Measurements from ENCODE around the gene LRBA.
"Not testable (repeated sequence)": the region's sequence is repeated elsewhere in the genome, so short reads cannot be mapped to it uniquely, and the experiment has no call there.

The LRBA gene

DNA sequence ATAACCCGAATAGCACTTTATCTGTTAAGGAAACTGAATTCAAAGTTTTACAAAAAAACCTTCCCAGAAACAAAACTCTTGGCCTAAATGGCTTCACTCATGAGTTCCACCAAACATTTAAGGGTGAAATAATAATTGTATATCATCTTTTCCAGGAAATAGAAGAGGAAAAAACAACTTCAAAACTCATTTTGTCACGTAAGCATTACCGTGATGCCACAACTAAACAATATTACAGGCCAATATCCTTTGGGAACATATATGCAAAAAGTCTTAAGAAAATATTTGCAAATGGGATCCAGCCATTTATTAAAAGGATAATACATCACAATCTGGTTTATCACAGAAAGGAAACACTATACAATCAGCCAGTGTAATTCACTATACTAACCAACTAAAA is 563.2 kb downstream of the LRBA start:
- no peak for DNase-seq (ENCODE audit: low read depth in 3 of 3, low spot score in 1 of 3)

DNA sequence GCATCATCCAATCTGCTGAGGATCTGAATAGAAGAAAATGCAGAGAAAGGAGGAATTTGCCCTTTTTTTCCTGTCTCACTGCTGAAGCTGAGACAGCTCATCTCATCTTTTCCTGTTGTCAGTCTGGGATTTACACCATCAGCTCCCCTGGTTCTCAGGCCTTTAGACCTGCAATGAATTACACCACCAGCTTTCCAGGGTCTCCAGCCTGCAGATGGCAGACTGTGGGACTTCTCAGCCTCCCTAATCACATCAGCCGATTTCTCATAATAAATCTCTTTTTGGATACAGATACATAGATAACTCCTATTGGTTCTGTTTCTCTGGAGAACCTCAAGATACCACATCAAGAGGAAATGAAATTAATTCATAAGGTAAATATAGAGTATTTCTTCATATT is 567.7 kb downstream of the LRBA start:
- DNase-seq (ENCODE audit: low read depth in 3 of 3, low spot score in 1 of 3) = no peak

DNA sequence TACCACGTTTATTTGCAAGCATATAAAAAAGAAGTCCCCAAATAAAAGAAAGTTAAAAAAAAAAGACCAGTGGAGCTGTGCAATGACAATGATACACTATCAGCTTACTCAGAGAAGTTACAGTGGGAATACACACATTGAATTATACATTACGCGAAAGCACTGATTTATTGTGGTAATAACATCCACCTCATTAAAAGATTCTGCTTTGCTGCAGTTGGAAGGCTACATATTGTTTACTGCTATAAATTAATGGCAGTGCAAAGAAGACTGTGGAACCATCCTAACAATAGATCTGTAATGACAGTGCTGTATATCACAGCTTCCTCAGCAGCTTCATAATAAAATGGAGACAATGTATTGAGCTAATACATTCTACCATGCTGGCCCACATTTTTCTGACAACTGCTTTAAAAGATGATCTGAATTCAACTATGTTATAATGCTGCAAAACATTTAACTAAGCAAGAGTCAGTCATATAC is 575.6 kb downstream of the LRBA start:
- no peak for DNase-seq (ENCODE audit: low read depth in 3 of 3, low spot score in 1 of 3)

DNA sequence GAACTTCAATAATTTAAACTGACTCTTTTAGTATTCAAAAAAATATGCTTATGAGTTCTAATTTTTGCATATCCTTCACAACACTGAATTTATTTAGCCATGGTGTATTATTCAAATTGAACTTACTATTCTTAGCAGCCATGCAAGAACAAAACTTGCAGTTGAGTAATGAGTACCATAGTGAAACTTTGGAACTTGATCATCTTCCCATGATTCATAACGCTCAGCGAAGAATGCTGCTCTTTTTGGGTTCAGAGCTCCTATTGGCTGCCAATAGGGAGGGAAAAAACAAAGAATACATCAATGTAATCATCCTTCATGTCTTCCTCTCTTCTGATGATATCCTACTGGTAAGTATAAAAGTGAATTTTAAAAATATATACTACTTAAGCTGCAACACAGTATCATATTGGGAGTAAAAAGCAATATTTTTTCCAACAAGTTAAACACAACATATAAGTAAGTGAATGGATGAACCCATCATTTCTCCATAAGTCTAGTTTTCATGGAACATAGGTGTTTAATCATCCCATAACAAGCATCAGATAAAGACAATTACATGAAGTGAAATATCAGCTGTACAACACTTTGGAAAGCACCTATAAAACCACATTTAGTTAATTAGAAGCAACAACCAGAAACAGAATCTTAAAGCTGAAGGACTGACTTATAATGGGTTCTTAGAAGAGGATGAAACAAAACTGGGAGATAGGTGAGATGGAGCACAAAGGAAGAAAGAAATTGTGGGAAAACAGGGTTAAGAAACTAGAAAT is 578.3 kb downstream of the LRBA start:
- no peak for DNase-seq (ENCODE audit: low read depth in 3 of 3, low spot score in 1 of 3)

DNA sequence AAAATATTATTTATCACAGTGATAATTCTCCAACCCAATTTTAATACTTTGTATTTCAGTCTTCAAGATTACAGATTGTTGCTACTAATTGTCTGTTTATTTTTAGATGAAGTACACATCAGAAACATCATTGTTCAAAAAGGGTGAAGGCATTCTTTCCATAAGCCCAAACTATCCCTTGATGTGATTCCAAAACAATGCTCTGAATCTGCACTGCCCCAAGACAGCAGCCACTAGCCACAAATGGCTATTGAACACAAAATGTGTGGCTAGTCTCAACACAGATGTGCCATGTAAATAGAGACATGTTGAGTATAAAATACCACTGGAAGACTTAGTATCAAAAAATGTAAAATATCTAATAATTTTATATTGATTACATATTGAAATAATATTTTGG is 583.9 kb downstream of the LRBA start:
- no peak for DNase-seq (ENCODE audit: low read depth in 3 of 3, low spot score in 1 of 3)

DNA sequence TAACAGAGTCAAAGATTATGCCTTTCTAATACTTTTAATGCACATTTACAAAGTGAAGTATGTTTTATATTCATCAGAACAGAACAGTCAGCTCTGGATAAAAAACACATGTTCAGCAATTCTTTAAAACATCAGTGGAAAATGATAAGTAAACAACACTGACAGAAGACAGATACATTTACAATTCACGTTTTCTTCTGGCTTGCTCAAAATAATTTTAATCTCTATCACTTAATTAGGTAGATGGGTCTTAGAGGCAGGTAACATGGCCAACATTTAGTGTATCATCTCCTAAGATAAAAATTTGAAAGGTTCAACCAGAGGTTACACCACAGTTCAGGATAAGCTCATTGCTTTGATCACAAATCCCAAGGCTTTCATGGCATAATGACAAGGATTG is 589.9 kb downstream of the LRBA start:
- DNase-seq (ENCODE audit: low read depth in 3 of 3, low spot score in 1 of 3) = no peak

DNA sequence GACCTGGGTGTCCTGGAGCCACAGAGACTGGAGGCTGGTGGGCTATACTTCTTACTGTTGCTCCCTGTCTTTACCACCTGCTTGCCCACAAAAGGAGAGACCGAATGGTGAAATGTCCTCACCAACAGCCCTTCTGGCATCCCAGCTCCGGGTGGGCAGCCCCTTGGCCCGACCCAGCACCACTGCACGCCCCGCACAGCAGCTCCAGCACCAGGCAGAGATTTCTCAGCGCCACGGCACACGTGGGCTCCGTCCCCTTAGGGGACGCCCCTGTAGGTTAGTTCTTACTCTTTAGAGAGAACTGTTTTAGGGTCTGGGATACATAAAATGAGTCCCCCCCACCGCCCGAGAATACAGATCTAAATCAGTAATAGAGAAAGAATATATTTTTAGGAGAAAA is 591.6 kb downstream of the LRBA start:
- DNase-seq (ENCODE audit: low read depth in 3 of 3, low spot score in 1 of 3) = no peak

DNA sequence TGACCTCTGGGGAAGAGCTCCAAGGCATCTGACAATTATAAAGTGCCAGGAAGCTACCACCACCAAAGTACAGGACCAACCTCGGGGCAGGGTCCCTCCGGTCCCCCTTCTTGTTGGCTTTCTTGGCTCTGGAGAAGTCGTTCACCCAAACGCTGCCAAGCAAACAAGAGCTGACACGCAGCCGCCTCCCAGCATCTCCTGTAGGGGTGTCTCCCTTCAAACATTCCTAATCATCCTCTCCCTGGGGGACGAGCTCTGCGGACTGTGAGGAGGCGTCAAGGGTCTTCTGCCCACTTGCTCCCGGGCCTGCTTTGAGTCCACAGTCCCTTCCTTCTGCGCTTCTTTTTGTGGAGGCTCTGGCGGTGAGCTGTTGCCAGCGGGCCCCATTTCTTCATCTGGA is 592.0 kb downstream of the LRBA start:
- no peak for DNase-seq (ENCODE audit: low read depth in 3 of 3, low spot score in 1 of 3)

DNA sequence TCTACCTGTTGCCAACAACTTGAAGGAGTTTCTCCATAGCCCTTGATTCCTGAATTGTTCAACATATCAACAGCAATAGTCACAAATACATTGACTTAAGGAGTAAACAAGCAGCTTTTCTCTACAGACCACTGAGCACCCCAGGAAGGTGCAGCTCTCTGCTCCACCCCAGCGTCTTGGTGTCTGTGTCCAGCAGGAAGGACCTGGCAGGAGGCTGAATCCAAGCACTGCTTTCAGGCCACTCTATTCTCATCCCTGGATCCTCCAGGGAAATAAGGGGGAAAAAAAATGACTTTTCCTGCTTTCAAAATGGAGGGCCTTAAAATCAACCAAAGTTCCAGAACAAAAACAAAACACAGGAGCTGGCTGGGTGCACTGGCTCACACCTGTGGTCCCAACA is 593.5 kb downstream of the LRBA start:
- DNase-seq (ENCODE audit: low read depth in 3 of 3, low spot score in 1 of 3) = no peak

DNA sequence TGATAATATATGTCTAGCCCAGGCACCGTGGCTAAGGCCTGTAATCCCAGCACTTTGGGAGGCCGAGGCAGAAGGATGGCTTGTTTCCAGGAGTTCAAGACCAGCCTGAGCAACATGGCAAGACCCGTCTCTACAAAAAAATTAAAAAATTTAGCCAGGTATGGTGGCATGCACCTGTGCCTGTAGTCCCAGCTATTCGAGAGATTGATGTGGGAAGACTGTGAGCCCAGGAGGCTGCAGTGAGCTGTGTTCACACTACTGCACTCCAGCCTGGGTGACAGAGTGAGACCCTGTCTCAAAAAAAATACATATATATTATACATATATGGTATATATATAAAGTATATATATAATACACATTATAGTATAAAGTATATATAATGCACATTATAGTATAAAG is 595.1 kb downstream of the LRBA start:
- no peak for DNase-seq (ENCODE audit: low read depth in 3 of 3, low spot score in 1 of 3)

DNA sequence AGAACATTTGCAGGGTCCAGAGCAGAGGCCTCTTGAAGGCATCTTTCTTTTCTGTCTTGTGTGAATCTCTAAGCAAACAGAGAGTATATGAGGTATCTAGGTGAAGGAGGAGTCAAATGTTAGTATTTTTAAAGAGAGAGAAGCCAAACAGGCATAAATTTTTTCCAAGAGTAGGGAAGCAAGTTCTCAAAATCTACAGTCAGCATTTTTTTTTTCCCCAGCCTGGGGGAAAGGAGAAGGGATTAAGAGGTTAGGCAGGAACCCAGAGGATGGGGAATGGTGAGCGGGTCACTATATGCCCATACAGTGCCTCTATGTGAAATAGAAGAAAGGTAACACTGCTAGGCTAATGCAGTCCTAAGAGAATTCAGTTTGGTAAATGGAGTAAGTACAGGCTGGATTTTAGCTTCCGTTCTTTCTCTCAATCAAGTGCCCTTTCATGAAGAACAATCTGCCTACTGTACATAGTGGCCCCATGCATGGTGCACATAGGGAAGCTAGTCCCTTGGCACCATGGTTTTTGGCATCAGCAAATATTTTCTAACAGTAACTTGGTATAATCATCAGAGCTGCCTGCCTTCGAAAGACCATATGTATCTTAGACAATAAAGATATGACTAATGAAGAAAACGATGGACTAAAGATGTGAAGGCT is 596.2 kb downstream of the LRBA start:
- no peak for DNase-seq (ENCODE audit: low read depth in 3 of 3, low spot score in 1 of 3)

DNA sequence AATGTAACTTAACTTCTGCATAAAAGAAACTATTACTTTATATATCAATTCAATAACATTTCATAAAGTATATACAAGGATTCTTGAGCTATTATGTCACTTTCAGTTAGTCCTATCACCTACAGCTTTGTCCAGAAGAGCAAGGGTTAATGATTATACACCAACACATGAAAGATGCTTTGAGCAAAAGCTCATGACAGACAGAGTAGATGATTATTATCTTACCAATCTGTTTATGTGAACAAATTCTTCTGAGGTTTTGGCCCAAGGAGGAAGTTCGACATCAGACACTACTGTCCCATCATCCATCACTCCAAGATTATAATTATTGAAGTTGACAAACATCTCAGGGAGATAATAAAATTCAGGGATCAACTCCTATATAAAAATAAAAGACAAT is 599.9 kb downstream of the LRBA start:
- no peak for DNase-seq (ENCODE audit: low read depth in 3 of 3, low spot score in 1 of 3)

DNA sequence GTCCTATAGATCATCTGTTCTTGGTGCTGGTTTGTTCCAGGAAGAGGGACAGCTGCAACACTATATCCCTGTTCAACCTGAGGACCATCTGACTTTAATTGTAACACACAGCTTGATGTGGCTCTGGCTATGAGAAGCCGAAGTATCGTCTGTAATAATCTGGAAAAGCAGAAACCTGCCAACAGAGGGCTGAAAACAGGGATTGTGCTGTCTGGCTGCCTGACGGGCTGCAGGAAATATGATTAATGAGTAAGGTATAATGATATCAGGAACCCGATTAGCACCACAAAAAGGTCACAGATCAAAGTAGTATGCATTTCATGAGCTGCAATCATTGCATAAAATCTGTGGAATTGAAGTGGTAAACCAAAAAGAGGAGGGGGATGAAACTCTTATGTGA is 603.6 kb downstream of the LRBA start:
- DNase-seq (ENCODE audit: low read depth in 3 of 3, low spot score in 1 of 3) = no peak

DNA sequence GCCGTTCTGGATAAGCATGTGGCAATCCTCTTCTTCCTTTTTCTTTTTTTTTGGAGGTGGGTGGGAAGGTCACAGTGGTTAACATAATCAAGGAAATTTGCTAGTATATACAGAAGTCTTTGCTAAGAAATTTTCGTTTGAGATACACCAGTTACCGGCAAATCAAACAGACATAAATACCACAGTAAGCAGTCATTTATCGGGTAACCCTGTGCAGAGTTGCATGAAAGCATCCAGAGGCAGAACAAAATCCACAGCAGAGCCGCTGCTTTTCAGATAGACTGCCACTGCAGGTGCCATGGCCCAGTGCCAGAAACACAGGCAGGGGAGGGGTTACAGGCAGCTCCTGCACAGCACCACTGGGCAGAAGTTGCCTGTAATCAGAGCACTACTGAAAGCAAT is 612.2 kb downstream of the LRBA start:
- no peak for DNase-seq (ENCODE audit: low read depth in 3 of 3, low spot score in 1 of 3)

DNA sequence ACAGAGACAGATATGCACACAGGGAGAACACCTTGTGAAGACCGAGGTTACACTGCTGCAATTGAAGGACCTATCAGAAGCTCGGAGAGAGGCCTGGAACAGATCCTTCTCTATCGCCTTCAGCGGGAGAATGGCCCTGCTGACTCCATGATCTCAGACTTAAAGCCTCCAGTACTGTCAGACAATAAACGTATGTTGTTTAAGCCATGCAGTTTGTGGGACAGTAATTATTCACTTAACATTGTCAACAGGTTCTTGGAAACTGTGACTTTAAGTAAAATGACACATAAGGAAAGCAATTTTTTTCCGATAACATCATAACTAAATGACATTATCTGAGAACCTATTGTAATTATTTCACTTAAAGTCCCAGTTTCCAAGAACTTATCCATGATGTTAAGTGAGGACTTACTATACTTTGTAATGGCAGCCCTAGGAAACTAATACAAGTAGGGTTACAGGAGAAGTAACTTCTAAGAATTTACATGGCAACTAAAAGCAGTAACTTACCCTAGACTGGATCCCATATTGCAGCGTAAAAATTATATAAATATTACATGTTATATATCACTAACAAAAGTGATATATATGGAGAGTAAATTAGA is 613.9 kb downstream of the LRBA start:
- DNase-seq (ENCODE audit: low read depth in 3 of 3, low spot score in 1 of 3) = no peak

DNA sequence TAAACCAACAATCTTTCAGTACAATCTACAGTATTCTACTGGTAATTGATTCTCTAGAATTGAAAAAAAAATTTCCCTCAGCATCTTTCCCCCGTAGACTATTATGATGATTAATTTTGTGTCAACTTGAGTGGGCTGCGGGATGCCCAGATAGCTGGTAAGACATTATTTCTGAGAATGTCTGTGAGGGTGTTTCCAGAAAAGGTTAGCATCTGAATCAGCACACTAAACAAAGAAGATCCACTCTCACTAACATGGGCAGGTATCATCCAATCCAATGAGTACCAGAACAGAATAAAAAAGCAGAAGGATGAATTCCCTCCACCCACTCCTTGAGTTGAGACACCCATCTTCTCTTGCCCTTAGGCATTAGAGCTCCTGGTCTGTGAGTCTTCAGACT is 619.2 kb downstream of the LRBA start:
- no peak for DNase-seq (ENCODE audit: low read depth in 3 of 3, low spot score in 1 of 3)

DNA sequence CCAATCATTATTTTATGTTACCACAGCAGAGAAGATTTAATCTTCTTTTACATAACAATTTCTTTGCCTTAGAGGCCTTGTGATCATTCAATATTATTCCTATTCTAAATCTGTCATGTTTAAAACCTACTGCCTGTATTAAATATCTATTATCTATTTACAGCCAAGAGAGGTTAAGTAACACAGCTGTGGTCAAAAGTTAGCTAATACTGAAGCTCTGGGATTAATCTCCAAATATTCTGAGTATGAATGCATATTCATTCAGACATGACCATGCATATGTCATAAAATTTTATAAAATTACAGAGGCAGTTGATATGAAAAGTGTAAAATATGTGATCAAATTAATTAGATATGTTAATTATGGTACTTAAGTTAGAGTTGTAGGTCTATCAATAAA is 621.0 kb downstream of the LRBA start:
- no peak for DNase-seq (ENCODE audit: low read depth in 3 of 3, low spot score in 1 of 3)

DNA sequence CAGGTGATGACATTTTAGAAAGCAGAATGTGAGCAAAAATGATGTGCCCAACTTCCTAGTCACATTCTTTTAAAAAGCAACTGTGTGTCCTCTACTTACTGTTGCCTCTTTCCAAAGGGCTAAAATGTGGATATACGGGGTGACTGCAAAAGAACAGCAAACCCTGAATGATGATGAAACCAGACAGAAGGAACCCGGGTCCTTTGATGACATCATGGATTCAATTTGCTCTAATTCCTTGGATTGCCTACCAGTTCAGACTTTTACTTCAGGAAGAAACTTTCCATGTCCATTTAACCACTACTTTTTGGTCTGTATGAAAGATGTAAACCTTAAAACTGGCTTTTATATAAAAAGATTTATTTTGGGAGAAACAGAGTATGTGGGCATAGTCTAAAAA is 624.0 kb downstream of the LRBA start:
- no peak for DNase-seq (ENCODE audit: low read depth in 3 of 3, low spot score in 1 of 3)

DNA sequence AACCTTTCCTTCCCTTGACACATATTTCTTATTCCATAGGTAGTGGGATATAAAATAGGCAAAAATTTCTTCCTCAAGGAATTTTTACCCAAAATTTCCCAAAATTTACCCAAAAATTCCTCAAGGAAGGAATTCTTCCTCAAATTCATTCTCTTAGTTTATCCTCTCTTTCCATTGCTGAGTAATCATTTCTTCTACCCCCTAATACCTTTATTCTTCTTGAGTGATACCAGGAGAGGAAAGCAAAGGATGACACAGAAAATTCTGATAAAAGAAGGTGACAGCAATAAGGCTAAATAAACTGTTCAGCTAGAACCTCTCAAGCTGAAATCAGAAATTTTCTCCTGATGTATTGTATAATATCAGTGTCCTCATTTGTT is 624.6 kb downstream of the LRBA start:
- no peak for DNase-seq (ENCODE audit: low read depth in 3 of 3, low spot score in 1 of 3)

DNA sequence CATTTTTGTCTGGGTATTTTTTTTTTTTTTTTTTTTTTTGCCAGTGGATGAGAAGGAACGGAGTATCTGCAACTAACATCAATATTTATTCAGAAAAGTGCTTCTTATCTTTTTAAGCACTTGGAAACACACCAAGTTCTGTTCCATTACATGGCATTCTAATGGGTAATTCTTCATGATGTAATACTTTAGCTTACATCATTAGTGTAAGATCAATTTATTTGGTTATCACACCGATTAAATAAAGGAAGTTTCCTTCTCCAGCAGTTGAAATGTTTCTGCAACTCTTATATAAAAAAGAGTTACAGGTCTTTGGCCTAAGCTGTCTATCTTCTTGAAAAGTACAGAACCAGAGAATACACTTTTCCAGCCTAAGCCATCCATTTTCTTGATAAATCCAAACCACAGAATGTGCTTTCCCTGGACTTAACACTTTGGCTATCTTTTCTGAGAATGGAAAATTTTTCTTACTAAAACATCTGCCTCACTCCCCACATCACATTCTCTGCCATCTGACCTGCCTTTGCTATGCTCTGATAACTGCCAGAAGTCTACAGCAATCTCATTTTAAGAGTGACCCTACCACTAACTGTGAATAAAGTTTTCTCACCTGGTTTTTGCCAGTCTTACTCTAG is 625.1 kb downstream of the LRBA start:
- no peak for DNase-seq (ENCODE audit: low read depth in 3 of 3, low spot score in 1 of 3)

DNA sequence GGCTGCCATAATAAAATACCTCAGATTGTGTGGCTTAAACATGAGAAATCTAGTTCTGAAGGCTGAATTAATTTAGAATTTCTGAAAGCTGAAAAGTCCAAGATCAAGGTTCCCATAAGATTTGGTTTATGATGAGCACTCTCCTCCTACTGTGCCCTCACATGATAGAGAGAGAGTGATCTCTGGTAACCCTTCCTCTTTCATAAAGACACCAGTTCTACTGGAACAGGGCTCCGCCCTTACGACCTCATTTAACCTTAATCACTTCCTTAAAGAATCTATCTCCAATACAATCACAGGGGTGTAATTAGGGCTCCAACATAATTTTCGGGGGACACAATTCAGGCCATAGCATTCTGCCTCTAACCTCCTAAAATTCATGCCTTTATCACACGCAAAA is 627.1 kb downstream of the LRBA start:
- no peak for DNase-seq (ENCODE audit: low read depth in 3 of 3, low spot score in 1 of 3)

DNA sequence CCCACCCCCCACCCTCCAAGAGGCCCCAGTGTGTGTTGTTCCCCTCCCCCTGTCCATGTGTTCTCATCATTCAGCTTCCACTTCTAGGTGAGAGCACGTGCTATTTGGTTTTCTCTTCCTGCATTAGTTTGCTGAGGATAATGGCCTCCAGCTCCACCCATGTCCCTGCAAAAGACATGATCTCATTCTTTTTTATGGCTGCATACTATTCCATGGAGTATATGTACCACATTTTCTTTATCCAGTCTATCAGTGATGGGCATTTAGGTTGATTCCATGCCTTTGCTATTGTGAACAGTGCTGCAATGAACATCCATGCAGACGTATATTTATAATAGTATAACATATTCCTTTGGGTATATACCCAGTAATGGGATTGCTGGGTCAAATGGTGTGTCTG is 628.7 kb downstream of the LRBA start:
- DNase-seq (ENCODE audit: low read depth in 3 of 3, low spot score in 1 of 3) = not testable (repeated sequence)
